IPS-15b (cell line): ENCODE results near the gene HSD11B2.

ENCODE experiments used
- H3K27me3 ChIP-seq: one replicate; pipeline ENCODE4 v1.6.1; 2013; ENCODE audit warnings: low read length; ENCODE audit not compliant: control insufficient read depth, insufficient read depth
- H3K36me3 ChIP-seq: one replicate; pipeline ENCODE4 v1.6.1; 2013; ENCODE audit warnings: low read length; ENCODE audit not compliant: control insufficient read depth, insufficient read depth
- H3K4me1 ChIP-seq: one replicate; pipeline ENCODE4 v1.6.1; 2013; ENCODE audit warnings: mild to moderate bottlenecking, low read length; ENCODE audit not compliant: control insufficient read depth, insufficient read depth
- H3K4me3 ChIP-seq: one replicate; pipeline ENCODE4 v1.5.1; 2013; ENCODE audit warnings: low read depth, low read length
- H3K9ac ChIP-seq: one replicate; pipeline ENCODE4 v1.6.1; 2013; ENCODE audit warnings: low read depth, mild to moderate bottlenecking, low read length
- H3K9me3 ChIP-seq: one replicate; pipeline ENCODE4 v1.6.1; 2013; ENCODE audit warnings: mild to moderate bottlenecking, low read length; ENCODE audit not compliant: control insufficient read depth, insufficient read depth

Gene HSD11B2

GRCh38 chr16:67423611-67424260, 7.2 kb upstream of the HSD11B2 start:
- Histone ChIP-seq H3K4me3 (peak overlapping the region; percentile 30), H3K36me3 (peaks cover 2% of the 10 kb centered on the region), H3K27me3 (peaks cover 6% of the 10 kb centered on the region), H3K4me1 (peaks cover 35% of the 10 kb centered on the region), H3K9me3 (no peaks in the 10 kb centered on the region), H3K9ac (no peak overlapping the region)

GRCh38 chr16:67424261-67424615, 6.7 kb upstream of the HSD11B2 start:
- no peaks in the 10 kb centered on the region for H3K9me3 ChIP-seq
- peak overlapping the region; percentile 30 for H3K4me3 ChIP-seq
- no peak overlapping the region for H3K9ac ChIP-seq
- H3K27me3 ChIP-seq = peaks cover 11% of the 10 kb centered on the region
- peaks cover 2% of the 10 kb centered on the region for H3K36me3 ChIP-seq
- peaks cover 35% of the 10 kb centered on the region for H3K4me1 ChIP-seq

- Histone ChIP-seq H3K36me3 (no peaks in the 10 kb centered on the region), H3K9me3 (no peaks in the 10 kb centered on the region), H3K4me3 (peak overlapping the region; percentile 30), H3K9ac (no peak overlapping the region), H3K4me1 (peaks cover 35% of the 10 kb centered on the region), H3K27me3 (peaks cover 19% of the 10 kb centered on the region)
These were observed 5.9 kb upstream of the HSD11B2 start for GRCh38 chr16:67425061-67425460.

DNA sequence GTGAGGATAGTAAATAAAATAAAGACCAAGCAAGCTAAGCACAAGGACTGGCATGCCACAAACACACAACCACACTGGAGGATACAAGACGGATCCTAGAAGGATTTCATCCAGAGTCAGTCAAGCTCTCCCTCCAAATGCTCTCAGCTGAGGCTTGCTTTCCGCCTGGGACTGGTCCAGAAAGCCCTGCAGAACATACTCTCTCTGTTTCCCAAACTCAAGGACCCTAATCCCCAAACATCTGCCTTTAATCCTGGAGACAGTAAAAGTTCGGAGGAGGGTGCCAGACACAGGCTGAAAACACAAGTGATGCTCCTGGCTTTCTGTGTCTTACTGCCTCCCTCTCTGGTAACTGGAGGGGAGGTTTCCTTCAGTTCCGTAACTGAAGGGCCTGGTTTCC, 5.3 kb upstream of the HSD11B2 start:
- H3K9me3 ChIP-seq = no peaks in the 10 kb centered on the region
- peak overlapping the region; percentile 7 for H3K4me3 ChIP-seq
- peaks cover 35% of the 10 kb centered on the region for H3K4me1 ChIP-seq
- no peak overlapping the region for H3K9ac ChIP-seq
- H3K36me3 ChIP-seq = no peaks in the 10 kb centered on the region
- peaks cover 21% of the 10 kb centered on the region for H3K27me3 ChIP-seq

DNA sequence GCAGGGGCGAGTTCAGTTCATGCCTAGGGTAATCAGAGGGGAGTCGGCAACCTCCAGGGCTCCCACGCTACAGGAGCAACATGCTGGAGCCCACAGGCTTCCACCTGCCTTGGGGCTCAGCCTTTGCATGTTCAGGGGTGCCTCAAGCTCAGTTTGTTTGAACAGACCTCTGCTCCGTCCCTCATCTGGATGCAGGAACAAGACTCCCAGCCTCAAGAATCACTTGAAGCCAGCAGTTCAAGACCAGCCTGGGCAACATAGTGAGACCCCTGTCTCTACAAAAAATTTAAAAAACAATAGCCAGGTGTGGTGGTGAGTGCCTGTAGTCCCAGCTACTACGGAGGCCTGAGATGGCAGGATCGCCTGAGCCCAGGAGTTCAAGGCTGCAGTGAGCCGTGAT, 4.9 kb upstream of the HSD11B2 start:
- Histone ChIP-seq H3K27me3 (peaks cover 21% of the 10 kb centered on the region), H3K9ac (no peak overlapping the region), H3K36me3 (no peaks in the 10 kb centered on the region), H3K9me3 (no peaks in the 10 kb centered on the region), H3K4me3 (peak overlapping the region; percentile 7), H3K4me1 (peaks cover 35% of the 10 kb centered on the region)

DNA sequence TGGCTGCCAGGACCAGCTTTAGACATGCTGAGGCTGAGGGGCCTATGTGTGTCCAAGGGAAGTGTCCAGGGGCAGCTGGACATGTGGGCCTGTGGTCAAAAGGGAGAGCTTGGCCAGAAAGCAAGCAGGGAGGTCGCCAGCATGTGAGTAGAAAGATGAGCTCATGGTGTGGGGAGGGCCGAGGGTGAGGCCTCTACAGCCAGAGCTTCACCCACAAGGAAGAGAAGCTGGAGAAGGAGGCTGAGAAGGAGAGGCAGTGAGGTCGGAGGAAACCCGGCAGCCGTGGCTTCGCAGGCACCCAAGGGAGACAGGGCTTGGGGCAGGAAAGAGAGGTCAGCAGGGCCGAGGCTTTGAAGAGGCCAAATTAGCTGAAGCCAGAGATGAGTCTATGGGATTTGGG, 4.0 kb upstream of the HSD11B2 start:
- H3K9ac ChIP-seq = no peak overlapping the region
- H3K27me3 ChIP-seq = peaks cover 21% of the 10 kb centered on the region
- H3K4me1 ChIP-seq = peaks cover 35% of the 10 kb centered on the region
- H3K4me3 ChIP-seq = no peak overlapping the region
- H3K9me3 ChIP-seq = no peaks in the 10 kb centered on the region
- H3K36me3 ChIP-seq = no peaks in the 10 kb centered on the region

DNA sequence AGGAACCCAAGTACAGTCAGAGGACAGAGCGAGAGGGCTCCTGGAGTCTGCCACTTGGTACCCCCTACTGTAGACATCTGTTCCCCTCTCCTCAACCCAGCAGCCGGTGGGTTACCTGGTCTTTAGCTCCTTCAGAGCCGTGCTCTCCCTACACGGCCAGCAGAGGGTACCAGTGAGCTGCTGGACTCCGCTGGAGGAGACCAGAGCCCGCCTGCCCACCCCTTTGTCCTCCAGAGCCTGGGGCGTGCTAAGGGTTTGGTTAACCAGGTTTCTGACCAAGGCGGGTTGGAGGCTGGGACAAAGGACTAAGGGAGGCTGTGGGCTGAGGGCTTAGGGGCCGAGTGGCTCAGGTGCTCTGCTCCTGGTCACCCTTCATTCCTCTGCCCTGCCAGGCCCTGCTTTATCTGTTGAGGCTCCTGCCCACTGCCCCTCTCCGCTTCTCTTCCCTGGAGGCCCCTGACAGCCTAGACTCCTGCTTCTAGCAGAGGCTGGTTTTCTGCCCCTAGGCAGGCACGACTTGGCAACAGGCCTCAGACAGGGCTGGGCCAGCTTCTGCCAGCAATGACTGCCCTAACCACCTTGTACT, 2.7 kb upstream of the HSD11B2 start:
- H3K36me3 ChIP-seq = no peaks in the 10 kb centered on the region
- peaks cover 38% of the 10 kb centered on the region for H3K4me1 ChIP-seq
- no peak overlapping the region for H3K4me3 ChIP-seq
- H3K9ac ChIP-seq = no peak overlapping the region
- H3K27me3 ChIP-seq = peaks cover 21% of the 10 kb centered on the region
- H3K9me3 ChIP-seq = no peaks in the 10 kb centered on the region

- Histone ChIP-seq H3K9ac (no peak overlapping the region), H3K36me3 (no peaks in the 10 kb centered on the region), H3K27me3 (peaks cover 21% of the 10 kb centered on the region), H3K4me3 (peak overlapping the region; percentile 11), H3K9me3 (no peaks in the 10 kb centered on the region), H3K4me1 (peaks cover 34% of the 10 kb centered on the region)
These were observed 1.7 kb upstream of the HSD11B2 start for GRCh38 chr16:67429053-67429798.

GRCh38 chr16:67429799-67430503, 970 bp upstream of the HSD11B2 start:
- Histone ChIP-seq H3K36me3 (no peaks in the 10 kb centered on the region), H3K9ac (peak overlapping the region; percentile 4), H3K4me1 (peaks cover 27% of the 10 kb centered on the region), H3K27me3 (peaks cover 21% of the 10 kb centered on the region), H3K4me3 (peak overlapping the region; percentile 66), H3K9me3 (no peaks in the 10 kb centered on the region)

GRCh38 chr16:67430504-67430976, 381 bp upstream of the HSD11B2 start:
- peak overlapping the region; percentile 4 for H3K9ac ChIP-seq
- no peaks in the 10 kb centered on the region for H3K9me3 ChIP-seq
- H3K4me1 ChIP-seq = peaks cover 21% of the 10 kb centered on the region
- H3K4me3 ChIP-seq = peak overlapping the region; percentile 66
- H3K36me3 ChIP-seq = no peaks in the 10 kb centered on the region
- H3K27me3 ChIP-seq = peaks cover 21% of the 10 kb centered on the region

- Histone ChIP-seq H3K4me1 (peaks cover 16% of the 10 kb centered on the region), H3K9ac (peak overlapping the region; percentile 76), H3K4me3 (peak overlapping the region; percentile 81), H3K36me3 (peaks cover 3% of the 10 kb centered on the region), H3K9me3 (no peaks in the 10 kb centered on the region), H3K27me3 (peaks cover 19% of the 10 kb centered on the region)
These were observed 1.0 kb downstream of the HSD11B2 start for GRCh38 chr16:67431775-67432505.
